CD14-positive monocyte (primary cell): ENCODE results near the gene CACTIN. TPM values are rescaled to one million over a fixed set of nuclear protein-coding genes. Genes with fewer than 3 reads are reported as not detected.

Source experiments
- DNase-seq, 3 donors: peaks; one replicate each; pipeline ENCODE4 v3.0.0-alpha.2; 2011 to 2022
- H2AFZ ChIP-seq: 2 replicates; pipeline ENCODE4 v1.6.0; 2012; ENCODE audit warnings: mild to moderate bottlenecking, low read depth, low read length, inconsistent platforms; ENCODE audit not compliant: insufficient read depth, poor library complexity, severe bottlenecking
- H3K27ac ChIP-seq, 2 donors: 1 replicate in 1 of 2; 2 replicates in 1 of 2; pipeline ENCODE4 v1.5.1; 2012 to 2013; ENCODE audit warnings: low read length in 2 of 2, control low read depth in 1 of 2, inconsistent platforms in 1 of 2, low read depth in 1 of 2, mild to moderate bottlenecking in 1 of 2
- H3K27me3 ChIP-seq, 2 donors: one replicate each; pipeline versions ENCODE4 v1.6.0 to v1.6.1; 2011 to 2013; ENCODE audit warnings: low read length in 2 of 2; ENCODE audit not compliant: control insufficient read depth in 2 of 2, insufficient read depth in 2 of 2
- H3K36me3 ChIP-seq, 2 donors: replicated peaks in 1 of 2; 1 replicate in 1 of 2; 2 replicates in 1 of 2; pipeline versions ENCODE4 v1.5.1 to v1.6.1; 2012 to 2013; ENCODE audit warnings: low read length in 2 of 2, control low read depth in 1 of 2, inconsistent platforms in 1 of 2, mild to moderate bottlenecking in 1 of 2; ENCODE audit not compliant: insufficient read depth in 2 of 2, control insufficient read depth in 1 of 2
- H3K4me1 ChIP-seq, 2 donors: 1 replicate in 1 of 2; 2 replicates in 1 of 2; pipeline versions ENCODE4 v1.5.1 to v1.6.1; 2012 to 2013; ENCODE audit warnings: low read length in 2 of 2, control low read depth in 1 of 2, inconsistent platforms in 1 of 2, mild to moderate bottlenecking in 1 of 2, moderate library complexity in 1 of 2; ENCODE audit not compliant: insufficient read depth in 2 of 2, control insufficient read depth in 1 of 2
- H3K4me2 ChIP-seq: replicated peaks from 2 replicates; pipeline ENCODE3; 2012; ENCODE audit warnings: low read length, moderate library complexity, mild to moderate bottlenecking; ENCODE audit not compliant: poor library complexity, severe bottlenecking; ENCODE audit errors: extremely low read depth
- H3K4me3 ChIP-seq, 3 experiments: fragments of 200-600 bp in 1 of 3; sonication (generic) in 1 of 3; replicated peaks in 1 of 3; 1 replicate in 2 of 3; 2 replicates in 1 of 3; pipeline ENCODE4 v1.5.1; 2011 to 2013; ENCODE audit warnings: low read length in 3 of 3, mild to moderate bottlenecking in 3 of 3, control low read depth in 2 of 3, low read depth in 2 of 3, inconsistent platforms in 1 of 3, moderate library complexity in 1 of 3
- H3K79me2 ChIP-seq: 2 replicates; pipeline ENCODE4 v1.6.0; 2012; ENCODE audit warnings: mild to moderate bottlenecking, control low read depth, inconsistent platforms, low read length, moderate library complexity; ENCODE audit not compliant: insufficient read depth
- H3K9ac ChIP-seq: 2 replicates; pipeline ENCODE4 v1.6.0; 2017; ENCODE audit warnings: low read length, mild to moderate bottlenecking; ENCODE audit not compliant: insufficient read depth, poor library complexity, severe bottlenecking
- H3K9me3 ChIP-seq, 2 donors: replicated peaks in 1 of 2; 1 replicate in 1 of 2; 2 replicates in 1 of 2; pipeline versions ENCODE4 v1.5.1 to v1.6.1; 2012 to 2013; ENCODE audit warnings: low read length in 2 of 2, control low read depth in 1 of 2; ENCODE audit not compliant: control insufficient read depth in 1 of 2, insufficient read depth in 1 of 2
- H4K20me1 ChIP-seq: 2 replicates; pipeline ENCODE4 v1.6.0; 2012; ENCODE audit warnings: mild to moderate bottlenecking, low read length, control low read depth, moderate library complexity; ENCODE audit not compliant: insufficient read depth
- H3K27ac Mint-ChIP-seq, 7 donors: one replicate each; pipeline ENCODE4 v1.8.0; 2020; ENCODE audit warnings: mild to moderate bottlenecking in 7 of 7, mixed read lengths in 7 of 7, moderate library complexity in 6 of 7, inconsistent platforms in 2 of 7
- H3K27me3 Mint-ChIP-seq, 3 donors: one replicate each; pipeline ENCODE4 v1.8.0; 2021 to 2022; ENCODE audit warnings: low read depth in 3 of 3, mild to moderate bottlenecking in 3 of 3, mixed read lengths in 3 of 3, moderate library complexity in 3 of 3, inconsistent platforms in 1 of 3
- H3K36me3 Mint-ChIP-seq, 2 donors: one replicate each; pipeline ENCODE4 v1.8.0; 2020; ENCODE audit warnings: mixed read lengths in 2 of 2, inconsistent platforms in 1 of 2, mild to moderate bottlenecking in 1 of 2
- H3K4me1 Mint-ChIP-seq: one replicate; pipeline ENCODE4 v1.8.0; 2020; ENCODE audit warnings: mild to moderate bottlenecking, mixed read lengths
- H3K4me3 Mint-ChIP-seq, 2 donors: one replicate each; pipeline ENCODE4 v1.8.0; 2020; ENCODE audit warnings: mild to moderate bottlenecking in 2 of 2, mixed read lengths in 2 of 2, moderate library complexity in 1 of 2
- H3K9me3 Mint-ChIP-seq, 7 donors: one replicate each; pipeline ENCODE4 v1.8.0; 2020 to 2022; ENCODE audit warnings: mixed read lengths in 7 of 7, mild to moderate bottlenecking in 6 of 7, moderate library complexity in 6 of 7, inconsistent platforms in 2 of 7
- CTCF ChIP-seq: fragments of 200-600 bp; IDR thresholded peaks from one replicate; pipeline ENCODE4 v1.8.0; 2022; ENCODE audit warnings: antibody characterized with exemption, mild to moderate bottlenecking
- WGBS: methylation state at CpG from one replicate; pipeline ENCODE4 v1.1.5; 2013; ENCODE audit warnings: missing lambda C conversion rate; ENCODE audit not compliant: insufficient coverage; 5-methylcytosine and 5-hydroxymethylcytosine counted together
- intact Hi-C, 2 donors: fragments of 100-400 bp; cut with micrococcal nuclease; formaldehyde crosslinking; loops; one replicate each; pipeline versions ENCODE4 v1.15.0 to v1.15.1; 2023
- polyA plus RNA-seq, 3 donors: library from polyadenylated mRNA; depleted of rRNA in 1 of 3; unstranded in 2 of 3; stranded (reverse) in 1 of 3; fragments of 300-500 nt in 2 of 3; fragments of >200 nt in 1 of 3; fragmentation: Illumina TruSeq in 2 of 3; gene quantifications; 1 replicate in 2 of 3; 2 replicates in 1 of 3; pipeline ENCODE4 v1.2.3, GENCODE V29; 2012 to 2021

Gene CACTIN
- polyA plus RNA-seq, 3 donors: 2.5 to 19.4 (median 3.0) TPM

- Mint-ChIP-seq H3K36me3 (peaks cover 19 to 33% of the 10 kb centered on the region in 2 donors), H3K27ac (no peak overlapping the region), H3K9me3 (peaks cover 0 to 6% (median 0%) of the 10 kb centered on the region in 7 donors), H3K4me1 (peaks cover 31% of the 10 kb centered on the region), H3K27me3 (peaks cover 13 to 29% (median 23%) of the 10 kb centered on the region in 3 donors), H3K4me3 (no peak overlapping the region)
- no peaks in the 10 kb centered on the region for H3K9me3 ChIP-seq
- H3K4me3 ChIP-seq: no peak overlapping the region
- DNase-seq: no peak
- H3K27me3 ChIP-seq: peaks cover 3 to 18% of the 10 kb centered on the region in 2 donors
- H2AFZ ChIP-seq: no peak overlapping the region
- peaks cover 28 to 30% of the 10 kb centered on the region in 2 donors for H3K4me1 ChIP-seq
- TF ChIP-seq CTCF: no peak
- peaks cover 0 to 12% of the 10 kb centered on the region in 2 donors for H3K36me3 ChIP-seq
- H3K9ac ChIP-seq: no peak overlapping the region
- intact Hi-C loops: no loop called here
- WGBS: 95% methylated on average over 29 of the region's 34 CpGs
- no peak overlapping the region for H3K27ac ChIP-seq
- peaks cover 97% of the 10 kb centered on the region for H4K20me1 ChIP-seq
- no peak overlapping the region for H3K4me2 ChIP-seq
- peaks cover 17% of the 10 kb centered on the region for H3K79me2 ChIP-seq
These were observed 47.2 kb upstream of the CACTIN start for GRCh38 chr19:3673506-3674439.

GRCh38 chr19:3672993-3673392, 46.4 kb upstream of the CACTIN start:
- H3K36me3 Mint-ChIP-seq: peaks cover 23 to 37% of the 10 kb centered on the region in 2 donors
- H3K79me2 ChIP-seq: peaks cover 17% of the 10 kb centered on the region
- no peak for DNase-seq
- peaks cover 0 to 6% (median 0%) of the 10 kb centered on the region in 7 donors for H3K9me3 Mint-ChIP-seq
- H3K4me2 ChIP-seq: no peak overlapping the region
- TF ChIP-seq CTCF: no peak
- peaks cover 3 to 18% of the 10 kb centered on the region in 2 donors for H3K27me3 ChIP-seq
- peaks cover 0 to 16% of the 10 kb centered on the region in 2 donors for H3K36me3 ChIP-seq
- H3K4me1 Mint-ChIP-seq: peaks cover 31% of the 10 kb centered on the region
- intact Hi-C loops: no loop called here
- peaks cover 13 to 29% (median 20%) of the 10 kb centered on the region in 3 donors for H3K27me3 Mint-ChIP-seq
- H2AFZ ChIP-seq: no peak overlapping the region
- peaks cover 97% of the 10 kb centered on the region for H4K20me1 ChIP-seq
- no peak overlapping the region for H3K27ac ChIP-seq
- no peak overlapping the region for H3K4me3 Mint-ChIP-seq
- H3K9me3 ChIP-seq: no peaks in the 10 kb centered on the region
- no peak overlapping the region for H3K4me3 ChIP-seq
- H3K27ac Mint-ChIP-seq: peak overlapping the region in 1 of 7 donors; percentile 59
- no peak overlapping the region for H3K9ac ChIP-seq
- peaks cover 28 to 30% of the 10 kb centered on the region in 2 donors for H3K4me1 ChIP-seq
- WGBS: 71% methylated on average over 10 of the region's 13 CpGs
